IPS-18a (cell line): ENCODE results near the gene SLX4IP.

ENCODE experiments used
- H3K27ac ChIP-seq: one replicate; pipeline ENCODE4 v1.5.1; 2013; ENCODE audit warnings: low read length
- H3K27me3 ChIP-seq: one replicate; pipeline ENCODE4 v1.6.1; 2013; ENCODE audit warnings: mild to moderate bottlenecking, low read length; ENCODE audit not compliant: control insufficient read depth, insufficient read depth
- H3K36me3 ChIP-seq: one replicate; pipeline ENCODE4 v1.6.1; 2013; ENCODE audit warnings: low read depth, low read length; ENCODE audit not compliant: control insufficient read depth
- H3K4me1 ChIP-seq: one replicate; pipeline ENCODE4 v1.6.1; 2013; ENCODE audit warnings: low read depth, low read length; ENCODE audit not compliant: control insufficient read depth
- H3K4me3 ChIP-seq: one replicate; pipeline ENCODE4 v1.5.1; 2013; ENCODE audit warnings: low read length
- H3K9ac ChIP-seq: one replicate; pipeline ENCODE4 v1.6.1; 2013; ENCODE audit warnings: mild to moderate bottlenecking, low read length, moderate library complexity
- H3K9me3 ChIP-seq: one replicate; pipeline ENCODE4 v1.6.1; 2013; ENCODE audit warnings: low read depth, low read length; ENCODE audit not compliant: control insufficient read depth

SLX4IP gene

DNA sequence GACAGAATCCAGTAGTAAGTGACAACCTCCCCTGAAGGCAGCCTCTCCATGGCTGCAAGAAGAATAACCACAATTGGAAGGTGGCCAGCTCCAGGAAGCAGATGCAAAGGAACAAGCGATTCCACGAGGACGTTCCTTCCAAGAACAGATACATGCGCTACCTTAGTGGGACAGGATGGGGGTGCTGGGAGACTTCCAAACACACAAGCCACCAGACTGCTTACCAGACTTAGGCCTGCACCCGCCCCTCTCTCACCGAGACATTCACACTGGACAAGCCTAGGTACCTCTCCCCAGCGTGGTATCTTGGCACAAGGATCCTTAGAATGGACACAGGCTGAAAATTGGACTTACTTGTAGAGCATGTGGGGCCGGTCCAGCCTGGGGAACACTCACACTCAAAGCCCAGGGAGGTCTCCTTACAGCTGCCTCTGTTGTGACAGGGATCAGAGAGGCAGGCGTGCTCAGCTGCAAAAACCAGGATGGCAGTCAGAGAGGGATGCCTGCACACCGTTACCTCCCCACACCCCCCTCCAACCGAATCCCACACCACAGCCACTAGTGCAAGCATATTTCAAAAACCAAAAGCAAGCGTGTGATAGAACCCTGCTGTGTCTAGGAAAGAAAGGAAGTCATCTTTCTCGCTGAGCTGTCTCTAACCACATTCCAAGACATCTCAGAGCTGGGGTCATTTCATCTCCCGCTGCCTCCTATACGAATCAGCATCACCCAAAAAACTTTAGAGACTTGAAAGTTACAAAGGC is 216.3 kb downstream of the SLX4IP start:
- Histone ChIP-seq H3K27ac (no peak overlapping the region), H3K9me3 (no peaks in the 10 kb centered on the region), H3K4me3 (no peak overlapping the region), H3K36me3 (peaks cover 70% of the 10 kb centered on the region), H3K4me1 (peaks cover 55% of the 10 kb centered on the region), H3K27me3 (no peaks in the 10 kb centered on the region), H3K9ac (no peak overlapping the region)

GRCh38 chr20:10652185-10652584 is 217.1 kb downstream of the SLX4IP start:
- Histone ChIP-seq H3K4me3 (no peak overlapping the region), H3K36me3 (peaks cover 70% of the 10 kb centered on the region), H3K27me3 (no peaks in the 10 kb centered on the region), H3K4me1 (peaks cover 58% of the 10 kb centered on the region), H3K27ac (no peak overlapping the region), H3K9ac (no peak overlapping the region), H3K9me3 (no peaks in the 10 kb centered on the region)

- H3K27me3 ChIP-seq: no peaks in the 10 kb centered on the region
- no peak overlapping the region for H3K4me3 ChIP-seq
- peaks cover 70% of the 10 kb centered on the region for H3K36me3 ChIP-seq
- H3K27ac ChIP-seq: no peak overlapping the region
- no peak overlapping the region for H3K9ac ChIP-seq
- H3K4me1 ChIP-seq: peaks cover 56% of the 10 kb centered on the region
- H3K9me3 ChIP-seq: no peaks in the 10 kb centered on the region
These were observed 217.7 kb downstream of the SLX4IP start for GRCh38 chr20:10652660-10653261.

DNA sequence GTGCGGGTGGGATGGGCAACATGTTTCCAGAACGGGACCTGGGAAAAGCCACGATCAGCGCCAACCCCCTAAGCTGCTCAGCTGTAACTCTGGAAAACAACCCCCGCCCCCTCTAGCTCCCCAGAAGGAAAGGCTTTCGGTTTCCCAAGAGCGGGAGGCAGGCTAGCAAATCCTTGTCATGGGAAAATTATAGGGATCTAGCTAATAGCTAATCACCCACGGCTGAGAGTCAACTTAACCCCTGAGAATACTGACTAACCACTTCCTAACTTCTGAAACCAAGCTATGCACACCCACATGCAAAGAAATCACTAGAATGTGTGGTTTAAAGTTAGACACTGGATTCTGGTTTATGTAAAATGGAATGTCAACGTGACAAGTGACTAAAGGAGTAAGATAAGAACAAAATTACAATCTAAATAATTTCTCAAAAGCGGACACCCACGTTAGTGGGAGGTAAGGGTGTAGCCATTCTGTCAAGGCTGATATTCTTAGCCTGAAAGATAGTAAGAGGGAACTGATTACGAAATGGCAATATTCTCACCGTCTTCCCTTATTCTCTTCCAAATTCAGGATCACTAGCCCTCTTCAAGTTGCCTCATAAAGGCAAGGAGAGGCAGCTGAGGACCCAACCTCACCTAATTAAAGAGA is 218.6 kb downstream of the SLX4IP start:
- Histone ChIP-seq H3K9me3 (no peaks in the 10 kb centered on the region), H3K9ac (no peak overlapping the region), H3K27me3 (no peaks in the 10 kb centered on the region), H3K36me3 (peaks cover 70% of the 10 kb centered on the region), H3K4me3 (no peak overlapping the region), H3K4me1 (peaks cover 47% of the 10 kb centered on the region), H3K27ac (no peak overlapping the region)

GRCh38 chr20:10654250-10654610 is 219.1 kb downstream of the SLX4IP start:
- Histone ChIP-seq H3K36me3 (peaks cover 73% of the 10 kb centered on the region), H3K27me3 (no peaks in the 10 kb centered on the region), H3K9ac (no peak overlapping the region), H3K4me1 (peaks cover 42% of the 10 kb centered on the region), H3K27ac (no peak overlapping the region), H3K9me3 (no peaks in the 10 kb centered on the region), H3K4me3 (no peak overlapping the region)

DNA sequence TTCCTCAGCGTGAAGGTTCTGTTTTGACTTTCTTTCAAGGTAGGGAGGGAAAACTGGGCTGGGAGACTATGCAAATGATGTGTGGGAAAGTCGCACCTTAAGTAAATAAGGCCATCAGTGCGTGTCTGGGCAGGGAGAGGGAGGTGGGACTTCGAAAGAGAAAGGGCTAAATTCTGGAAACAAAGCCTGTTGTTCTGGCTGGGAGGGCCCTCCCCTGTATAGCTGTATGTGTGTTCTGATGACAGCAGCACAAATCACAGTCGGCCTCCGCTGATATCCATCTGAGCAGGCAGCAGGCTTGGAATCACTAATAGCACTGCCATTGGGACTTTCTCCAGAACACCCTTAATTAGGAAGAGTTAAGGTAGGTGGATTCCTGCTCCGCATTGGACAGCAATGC is 219.5 kb downstream of the SLX4IP start:
- H3K9me3 ChIP-seq: no peaks in the 10 kb centered on the region
- peaks cover 39% of the 10 kb centered on the region for H3K4me1 ChIP-seq
- no peak overlapping the region for H3K4me3 ChIP-seq
- H3K9ac ChIP-seq: no peak overlapping the region
- no peaks in the 10 kb centered on the region for H3K27me3 ChIP-seq
- no peak overlapping the region for H3K27ac ChIP-seq
- H3K36me3 ChIP-seq: peaks cover 72% of the 10 kb centered on the region

DNA sequence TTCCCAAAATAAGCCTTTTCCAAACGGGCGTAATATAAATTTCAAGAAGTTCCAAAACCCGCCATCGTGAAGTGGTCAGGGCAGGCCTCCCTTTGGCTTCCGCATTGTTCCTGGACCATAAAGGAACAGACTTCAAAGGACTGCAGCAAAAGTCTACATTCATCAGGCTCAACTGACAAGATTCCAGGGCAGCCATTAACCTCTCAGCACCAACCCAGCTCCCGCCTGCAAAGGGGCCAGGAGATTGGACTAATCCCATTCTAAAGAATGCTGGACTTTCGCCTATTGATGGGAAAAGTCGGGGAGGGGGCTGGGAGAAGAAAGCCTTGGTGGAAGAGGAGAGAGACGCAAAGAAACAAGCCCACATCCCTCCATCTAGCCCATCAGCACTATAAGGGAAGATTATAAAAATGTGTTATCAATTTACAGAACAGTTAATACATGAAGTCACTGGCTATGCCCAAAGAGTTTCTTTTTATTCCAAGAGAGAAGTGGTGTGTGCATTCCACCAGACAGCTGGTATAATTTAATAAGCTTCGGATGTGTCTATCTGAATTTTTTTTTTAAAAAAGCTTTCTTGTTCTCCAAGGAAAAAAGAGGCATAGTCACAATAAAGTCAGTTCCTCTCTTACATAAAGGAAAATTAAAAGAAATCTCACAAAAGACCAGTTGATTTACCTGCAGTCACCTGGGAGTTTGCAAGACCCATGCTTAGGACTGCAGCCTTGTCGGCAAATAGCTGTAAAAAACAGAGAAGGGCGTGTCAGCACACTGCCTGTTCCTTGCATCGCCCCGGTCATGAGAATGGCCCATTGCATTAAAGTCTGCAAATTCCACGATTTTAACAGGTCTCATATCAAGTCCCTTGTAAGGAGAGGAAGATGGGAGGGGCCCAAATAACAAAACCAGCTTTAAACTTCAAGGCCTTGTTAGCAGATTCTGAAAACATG is 220.9 kb downstream of the SLX4IP start:
- Histone ChIP-seq H3K27ac (no peak overlapping the region), H3K9ac (no peak overlapping the region), H3K27me3 (no peaks in the 10 kb centered on the region), H3K4me1 (peaks cover 36% of the 10 kb centered on the region), H3K4me3 (no peak overlapping the region), H3K9me3 (no peaks in the 10 kb centered on the region), H3K36me3 (peaks cover 68% of the 10 kb centered on the region)

- Histone ChIP-seq H3K9ac (no peak overlapping the region), H3K4me1 (peaks cover 36% of the 10 kb centered on the region), H3K36me3 (peaks cover 70% of the 10 kb centered on the region), H3K27me3 (no peaks in the 10 kb centered on the region), H3K4me3 (no peak overlapping the region), H3K27ac (no peak overlapping the region), H3K9me3 (no peaks in the 10 kb centered on the region)
These were observed 222.3 kb downstream of the SLX4IP start for GRCh38 chr20:10657453-10657852.

- no peak overlapping the region for H3K4me3 ChIP-seq
- no peak overlapping the region for H3K9ac ChIP-seq
- no peak overlapping the region for H3K27ac ChIP-seq
- H3K27me3 ChIP-seq: no peaks in the 10 kb centered on the region
- peaks cover 40% of the 10 kb centered on the region for H3K4me1 ChIP-seq
- H3K36me3 ChIP-seq: peaks cover 73% of the 10 kb centered on the region
- H3K9me3 ChIP-seq: no peaks in the 10 kb centered on the region
These were observed 223.1 kb downstream of the SLX4IP start for GRCh38 chr20:10658051-10658823.

DNA sequence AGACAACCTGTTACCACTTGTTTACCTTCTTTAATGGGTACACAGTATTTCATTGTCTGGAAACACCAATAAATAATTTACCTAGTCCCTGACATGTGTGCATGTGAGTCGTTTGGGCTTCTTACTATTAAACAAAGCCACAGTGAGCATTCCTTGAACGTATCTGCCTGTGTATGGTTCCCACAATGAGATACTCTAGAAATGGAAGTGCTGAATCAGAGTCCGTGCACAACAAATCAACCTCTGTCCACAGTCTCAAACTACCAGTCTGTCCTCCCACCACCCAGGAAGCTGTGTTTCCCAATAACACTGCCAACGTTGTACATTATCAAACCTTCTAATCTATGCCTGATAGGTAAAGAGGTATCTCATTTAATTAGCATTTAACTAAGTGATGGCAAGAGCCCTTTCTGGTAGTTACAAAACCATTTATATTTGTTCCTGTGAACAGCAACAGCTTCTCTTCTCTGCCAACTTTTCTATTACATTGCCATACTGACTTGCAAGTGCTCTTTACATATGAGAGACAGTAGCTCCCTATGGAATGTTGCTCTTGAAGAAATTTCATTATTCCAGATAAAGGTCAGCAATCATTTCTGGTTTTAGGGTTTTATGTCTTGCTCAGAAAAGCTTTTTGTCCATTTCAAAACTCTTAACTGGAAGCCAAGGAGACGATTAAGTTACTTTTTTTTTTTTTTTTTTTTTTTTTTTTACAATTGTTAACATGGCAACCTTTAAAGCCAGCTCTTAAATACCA is 223.9 kb downstream of the SLX4IP start:
- H3K4me1 ChIP-seq: peaks cover 43% of the 10 kb centered on the region
- no peak overlapping the region for H3K9ac ChIP-seq
- no peaks in the 10 kb centered on the region for H3K27me3 ChIP-seq
- H3K4me3 ChIP-seq: no peak overlapping the region
- H3K36me3 ChIP-seq: peaks cover 80% of the 10 kb centered on the region
- H3K27ac ChIP-seq: no peak overlapping the region
- H3K9me3 ChIP-seq: no peaks in the 10 kb centered on the region
